GM18507 (cell line): ENCODE data around the gene VPREB3.

Experiments used
- DNase-seq: peaks from one replicate; pipeline ENCODE4 v3.0.0; 2011; ENCODE audit warnings: low read depth; ENCODE audit not compliant: insufficient read length; ENCODE audit errors: extremely low spot score
- FAIRE-seq: peaks from 2 replicates; lab custom pipeline; 2011; peaks lifted over from hg19 to GRCh38; lab: Jason Lieb, UNC

The VPREB3 gene

DNA sequence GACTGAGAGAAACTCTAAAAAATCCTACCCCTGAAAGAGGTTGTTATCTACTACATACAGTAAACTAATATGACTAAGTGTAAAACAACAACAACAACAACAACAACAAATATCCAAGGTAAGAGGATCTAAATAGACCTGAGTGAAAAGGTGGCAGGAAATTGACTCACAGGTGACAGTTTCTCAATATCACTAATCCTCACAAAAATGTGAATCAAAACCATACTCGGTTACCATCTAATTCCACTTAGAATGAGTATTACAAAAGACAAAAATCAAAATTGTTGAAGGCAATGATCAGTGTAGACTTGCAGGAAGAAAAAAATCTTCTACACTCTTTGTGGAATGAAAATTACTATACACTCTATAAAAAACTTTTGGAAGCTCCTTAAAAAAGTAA lies 46.0 kb downstream of the VPREB3 start:
- FAIRE-seq = no peak
- no peak for DNase-seq

DNA sequence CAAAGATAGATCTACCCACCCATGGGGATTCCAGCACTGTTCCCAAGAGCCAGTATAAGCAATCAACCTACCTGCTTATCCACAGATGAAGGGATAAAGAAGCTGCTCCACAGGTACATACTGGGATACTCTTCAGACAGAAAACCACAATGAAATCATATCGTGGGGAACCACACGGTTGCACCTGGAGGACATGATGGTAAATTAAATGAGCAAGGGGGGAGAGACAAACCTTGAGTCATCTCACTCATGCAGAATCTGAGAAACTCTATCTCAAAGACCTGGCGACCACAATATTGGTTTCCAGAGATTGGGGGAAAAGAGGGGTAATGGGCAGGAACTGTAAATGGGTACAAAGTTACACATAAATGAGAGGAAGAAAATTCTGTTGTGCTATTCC lies 48.9 kb downstream of the VPREB3 start:
- no peak for DNase-seq
- FAIRE-seq = no peak

DNA sequence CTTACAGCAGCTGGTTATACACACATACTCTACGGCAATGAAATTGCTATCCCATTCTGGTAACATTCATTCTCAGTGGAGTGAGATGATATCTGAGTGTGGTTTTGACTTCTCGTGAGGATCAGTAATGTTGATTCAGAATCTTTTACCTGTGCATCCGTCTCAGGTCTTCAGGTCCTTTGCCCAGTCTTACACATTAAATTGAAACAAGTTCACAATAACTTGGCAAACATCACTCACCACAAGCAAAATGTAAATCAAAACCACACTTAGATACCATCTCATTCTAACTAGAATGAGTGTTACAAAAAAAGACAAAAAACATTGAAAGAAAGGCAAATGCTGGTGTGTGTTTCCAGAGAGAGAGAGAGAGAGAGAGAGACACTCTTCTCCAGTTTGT lies 49.4 kb downstream of the VPREB3 start:
- no peak for FAIRE-seq
- no peak for DNase-seq

GRCh38 chr22:23704062-23704461 lies 50.2 kb downstream of the VPREB3 start:
- no peak for DNase-seq
- no peak for FAIRE-seq
